GM10248 (cell line): ENCODE data around the gene ITM2C.
A peak's percentile ranks its signal among the peaks of the same experiment; 100 is the strongest.

Experiments used
- CTCF ChIA-PET: fragments of 300-600 bp; sonication (Branson Sonifier 250); formaldehyde crosslinking; extraction: SDS; loops from one replicate; lab custom pipeline; 2021; ENCODE audit warnings: antibody characterized with exemption; lab: Yijun Ruan, JAX
- POLR2A ChIA-PET: fragments of 350-650 bp; sonication (Branson Sonifier 250); formaldehyde crosslinking; extraction: SDS; loops from one replicate; lab custom pipeline; 2020; ENCODE audit warnings: antibody characterized with exemption; lab: Yijun Ruan, JAX
- DNase-seq: peaks from one replicate; pipeline ENCODE4 v3.0.0; 2012; ENCODE audit errors: extremely low spot score
- CTCF ChIP-seq: IDR thresholded peaks from 2 replicates; pipeline ENCODE4 v1.5.1; 2012; ENCODE audit warnings: mild to moderate bottlenecking, low read depth; ENCODE audit errors: extremely low read depth, missing control alignments, control extremely low read depth

The ITM2C gene

GRCh38 chr2:230871361-230872150 is 6.8 kb downstream of the ITM2C start:
- no peak for TF ChIP-seq CTCF
- ChIA-PET POLR2A (no interaction called here), CTCF (interaction anchor here (0.7 to 2.8 kb wide), 13 partner anchors 10 to 116 kb away, joined by 3 to 13 read pairs (median 4); partner anchors contain the start of gene GPR55)
- DNase-seq: no peak

GRCh38 chr2:230872151-230872967 is 7.6 kb downstream of the ITM2C start:
- CTCF ChIA-PET: interaction anchor here (1.0 to 2.8 kb wide), 14 partner anchors 10 to 181 kb away, joined by 3 to 13 read pairs (median 4); partner anchors contain the start of gene GPR55

GRCh38 chr2:230872968-230873660 is 8.4 kb downstream of the ITM2C start:
- ChIA-PET POLR2A (no interaction called here), CTCF (interaction anchor here (1.0 to 2.8 kb wide), 15 partner anchors 9 to 180 kb away, joined by 3 to 13 read pairs (median 4); partner anchors contain the start of gene GPR55)

More at GRCh38 chr2:230872151-230872967, 7.6 kb downstream of the ITM2C start:
- POLR2A ChIA-PET: no interaction called here
- TF ChIP-seq CTCF: no peak
- DNase-seq: no peak

GRCh38 chr2:230873661-230874401 is 9.1 kb downstream of the ITM2C start:
- ChIA-PET CTCF (interaction anchor here (0.8 to 2.1 kb wide), 7 partner anchors 9 to 179 kb away, joined by 3 to 13 read pairs (median 3); no protein-coding TSS in a partner anchor), POLR2A (no interaction called here)
- TF ChIP-seq CTCF: no peak
- peak; percentile 78 for DNase-seq

More at GRCh38 chr2:230872968-230873660, 8.4 kb downstream of the ITM2C start:
- DNase-seq: peak; percentile 87
- TF ChIP-seq CTCF: no peak

- POLR2A ChIA-PET: no interaction called here
These were observed 9.7 kb downstream of the ITM2C start for GRCh38 chr2:230874456-230874855.

More at GRCh38 chr2:230874456-230874855, 9.7 kb downstream of the ITM2C start:
- no peak for DNase-seq
- no peak for TF ChIP-seq CTCF
- CTCF ChIA-PET: interaction anchor here (0.8 to 1.8 kb wide), 3 partner anchors 9 to 179 kb away, joined by 3 to 5 read pairs (median 3); no protein-coding TSS in a partner anchor
